Heart right ventricle (tissue), 16 donors: Measurements from ENCODE around the gene CCKAR. TPM values are rescaled to one million over a fixed set of nuclear protein-coding genes. Genes with fewer than 3 reads are reported as not detected.

Experiments
- ATAC-seq, 8 donors: fragments of 200-7000 bp; cut with Tn5 transposase; one replicate each; pipeline ENCODE4 v1.9.1; 2020; ENCODE audit warnings: mild to moderate bottlenecking in 8 of 8, moderate library complexity in 8 of 8, moderate number of reproducible peaks in 1 of 8
- DNase-seq, 2 donors: peaks; one replicate each; pipeline ENCODE4 v3.0.0-alpha.2; 2020
- H3K27ac ChIP-seq, 10 donors: fragments of 200-600 bp; sonication (generic) in 2 of 10; one replicate each; pipeline versions ENCODE4 v1.5.0 to v1.8.0; 2020 to 2022; ENCODE audit warnings: mild to moderate bottlenecking in 3 of 10
- H3K27me3 ChIP-seq, 7 donors: fragments of 200-600 bp; one replicate each; pipeline ENCODE4 v1.8.0; 2021 to 2022; ENCODE audit warnings: mild to moderate bottlenecking in 2 of 7
- H3K36me3 ChIP-seq, 9 donors: fragments of 200-600 bp; sonication (generic) in 1 of 9; one replicate each; pipeline versions ENCODE4 v1.5.0 to v1.8.0; 2020 to 2022; ENCODE audit warnings: mild to moderate bottlenecking in 2 of 9
- H3K4me1 ChIP-seq, 9 donors: fragments of 200-600 bp; sonication (generic) in 1 of 9; one replicate each; pipeline versions ENCODE4 v1.5.0 to v1.8.0; 2020 to 2022; ENCODE audit warnings: mild to moderate bottlenecking in 4 of 9
- H3K4me3 ChIP-seq, 10 donors: fragments of 200-600 bp; sonication (generic) in 2 of 10; one replicate each; pipeline versions ENCODE4 v1.5.0 to v1.8.0; 2020 to 2022; ENCODE audit warnings: mild to moderate bottlenecking in 7 of 10, moderate library complexity in 2 of 10
- H3K9me3 ChIP-seq, 11 donors: fragments of 200-600 bp in 10 of 11; sonication (generic) in 2 of 11; one replicate each; pipeline versions ENCODE4 v1.5.0 to v1.8.0; 2013 to 2022; ENCODE audit warnings: mild to moderate bottlenecking in 2 of 11, control low read depth in 1 of 11, moderate library complexity in 1 of 11
- WGBS, 2 donors: extraction: QIAGEN DNeasy Blood & Tissue Kit; methylation state at CpG; one replicate each; pipeline ENCODE4 v1.1.7; 2013; ENCODE audit warnings: inconsistent platforms in 1 of 2; 5-methylcytosine and 5-hydroxymethylcytosine counted together
- intact Hi-C, 10 donors: fragments of 100-400 bp; cut with DNase I; formaldehyde crosslinking; loops; one replicate each; pipeline versions ENCODE4 v1.11.1 to v1.14.2; 2022
- polyA plus RNA-seq, 2 donors: library from polyadenylated mRNA; stranded (reverse); fragments of 200-250 nt; gene quantifications; one replicate each; pipeline ENCODE4 v1.2.3, GENCODE V29; 2013
- total RNA-seq, 10 donors: library from RNA; stranded (reverse); fragmentation: NEBNext Ultra II Directional in 3 of 10; extraction: Animal tissue kit (Norgen Biotek cat#: 25700) in 3 of 10; gene quantifications; one replicate each; pipeline versions ENCODE4 v1.2.1 to v1.2.4, GENCODE V29; 2021 to 2023
- TF ChIP-seq, protein P1 (sequence below), 9 donors: fragments of 200-600 bp; sonication (generic) in 2 of 9; IDR thresholded peaks; one replicate each; pipeline versions ENCODE4 v1.5.0 to v1.8.0; 2021 to 2022; ENCODE audit warnings: antibody characterized with exemption in 9 of 9, mild to moderate bottlenecking in 5 of 9, moderate library complexity in 1 of 9
- donor health status: Arrhythmogenic right ventricular cardiomyopathy.
- donor health status: ischemic (EF 13 %, LVEDD 7.1; RV severe dilation, severe dysfunction).
- donor health status: healthy with polysubstance abuse.
- donor health status: DM: no; HTN: yes; CAD: no.
- donor health status: DM: no; HTN: no; CAD: no.
- donor health status: ischemic (EF 25% LVEDD 6.9; RV normal size, moderate dysfunction).
- donor health status: ischemic (EF 25% LVEDD 5.7; RV mildly dilated, moderate dysfunction).
- donor health status: healthy.
- donor health status: DM: yes; HTN: yes; CAD: no.
- donor health status: Ischemic cardiomyopathy.
- donor health status: ischemic (EF 35%, LVEDD 5.7; RV mildly dilated, moderate dysfunction).
- donor health status: nonischemic (EF 11% LVEDD 7.7; RV severe dilation, severe dysfunction).
- donor health status: DM: yes; HTN: yes; CAD: no.
- donor health status: PGD.
- donor health status: ischemic (EF 29% LVEDD 5.4; RV normal size, mild dysfunction).
- donor health status: nonischemic (EF 23%, LVEDD 6.1; RV moderate dilation, normal function).

Gene CCKAR
- total and polyA plus RNA-seq, 12 donors = not detected

DNA sequence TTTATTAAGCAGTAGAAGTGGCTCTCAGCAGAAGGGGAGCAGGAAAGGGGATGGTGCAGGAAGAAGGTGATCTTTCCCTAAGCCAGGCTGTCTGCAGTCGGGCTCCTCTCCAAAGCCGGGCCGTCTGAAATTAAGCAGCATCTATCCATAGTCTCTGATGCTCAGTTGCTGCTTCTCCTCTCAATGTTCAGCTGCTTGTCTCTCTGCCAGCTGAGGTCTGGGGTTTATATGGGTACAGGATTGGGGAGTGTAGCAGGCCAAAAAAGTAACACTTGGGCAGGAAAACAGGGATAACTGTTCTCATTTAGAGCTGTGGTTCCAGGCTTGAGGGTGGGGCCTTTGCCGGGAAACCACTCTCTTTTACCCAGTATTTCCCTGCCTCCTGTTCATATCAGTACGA, 39.2 kb upstream of the CCKAR start:
- intact Hi-C loops = no loop called here
- 58 to 72% methylated on average over 5 of the region's 5 CpGs for WGBS, 2 donors
- Histone ChIP-seq H3K27ac (no peak overlapping the region), H3K36me3 (no peaks in the 10 kb centered on the region), H3K27me3 (no peaks in the 10 kb centered on the region), H3K9me3 (peaks cover 0 to 10% (median 0%) of the 10 kb centered on the region in 11 donors), H3K4me3 (no peak overlapping the region), H3K4me1 (no peaks in the 10 kb centered on the region)
- TF ChIP-seq, protein P1, sequence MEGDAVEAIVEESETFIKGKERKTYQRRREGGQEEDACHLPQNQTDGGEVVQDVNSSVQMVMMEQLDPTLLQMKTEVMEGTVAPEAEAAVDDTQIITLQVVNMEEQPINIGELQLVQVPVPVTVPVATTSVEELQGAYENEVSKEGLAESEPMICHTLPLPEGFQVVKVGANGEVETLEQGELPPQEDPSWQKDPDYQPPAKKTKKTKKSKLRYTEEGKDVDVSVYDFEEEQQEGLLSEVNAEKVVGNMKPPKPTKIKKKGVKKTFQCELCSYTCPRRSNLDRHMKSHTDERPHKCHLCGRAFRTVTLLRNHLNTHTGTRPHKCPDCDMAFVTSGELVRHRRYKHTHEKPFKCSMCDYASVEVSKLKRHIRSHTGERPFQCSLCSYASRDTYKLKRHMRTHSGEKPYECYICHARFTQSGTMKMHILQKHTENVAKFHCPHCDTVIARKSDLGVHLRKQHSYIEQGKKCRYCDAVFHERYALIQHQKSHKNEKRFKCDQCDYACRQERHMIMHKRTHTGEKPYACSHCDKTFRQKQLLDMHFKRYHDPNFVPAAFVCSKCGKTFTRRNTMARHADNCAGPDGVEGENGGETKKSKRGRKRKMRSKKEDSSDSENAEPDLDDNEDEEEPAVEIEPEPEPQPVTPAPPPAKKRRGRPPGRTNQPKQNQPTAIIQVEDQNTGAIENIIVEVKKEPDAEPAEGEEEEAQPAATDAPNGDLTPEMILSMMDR (IDR thresholded peaks at IDR 0.05) = no peak
- DNase-seq = no peak
- ATAC-seq = no peak

GRCh38 chr4:26525771-26526150, 35.5 kb upstream of the CCKAR start:
- intact Hi-C loops = no loop called here
- no peak for DNase-seq
- no peak for ATAC-seq
- no peak overlapping the region for H3K4me3 ChIP-seq
- no peaks in the 10 kb centered on the region for H3K27me3 ChIP-seq
- no peak overlapping the region for H3K27ac ChIP-seq
- H3K4me1 ChIP-seq = no peaks in the 10 kb centered on the region
- WGBS, 2 donors = 85 to 94% methylated on average over 4 of the region's 4 CpGs
- H3K36me3 ChIP-seq = no peaks in the 10 kb centered on the region
- TF ChIP-seq, protein P1 (IDR thresholded peaks at IDR 0.05) = no peak
- H3K9me3 ChIP-seq = peaks cover 0 to 10% (median 0%) of the 10 kb centered on the region in 11 donors

DNA sequence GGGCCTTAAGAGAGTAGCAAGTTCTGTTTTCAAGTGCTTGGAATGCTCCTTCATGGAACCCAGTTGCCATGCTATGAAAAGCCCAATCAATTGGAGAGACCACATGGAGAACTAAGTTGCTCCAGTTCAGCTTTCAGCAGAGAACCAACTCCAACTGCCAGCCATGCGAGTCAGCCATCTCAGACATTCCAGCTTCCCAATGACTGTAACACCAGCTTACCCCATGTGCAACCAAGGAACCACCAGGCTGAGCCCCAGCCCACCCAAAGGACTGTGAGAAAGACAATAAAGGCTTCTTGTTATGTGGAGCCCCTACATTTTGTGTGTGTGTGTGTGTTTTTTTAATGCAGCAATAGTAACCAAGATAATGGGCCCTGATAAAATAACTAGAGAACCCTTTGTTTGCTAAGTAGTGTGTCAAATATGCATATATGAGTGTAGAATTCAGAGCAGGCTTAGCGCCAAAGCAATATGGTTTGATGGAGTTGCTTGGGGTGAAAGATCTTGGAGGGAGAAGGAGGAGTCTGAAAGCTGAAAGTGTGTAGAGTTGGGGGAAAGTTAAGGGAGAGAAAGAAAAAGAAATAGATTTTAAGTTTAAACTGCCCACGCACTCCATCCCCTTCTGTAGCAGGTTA, 35.0 kb upstream of the CCKAR start:
- DNase-seq (no peak), ATAC-seq (no peak)
- Histone ChIP-seq H3K27ac (no peak overlapping the region), H3K36me3 (no peaks in the 10 kb centered on the region), H3K4me1 (no peaks in the 10 kb centered on the region), H3K27me3 (no peaks in the 10 kb centered on the region), H3K9me3 (peaks cover 0 to 4% (median 0%) of the 10 kb centered on the region in 11 donors), H3K4me3 (no peak overlapping the region)
- intact Hi-C loops = no loop called here
- TF ChIP-seq, protein P1 (IDR thresholded peaks at IDR 0.05) = no peak
- WGBS, 2 donors = 94 to 97% methylated on average over 3 of the region's 3 CpGs

- H3K9me3 ChIP-seq = no peaks in the 10 kb centered on the region
- no peak overlapping the region for H3K4me3 ChIP-seq
- TF ChIP-seq, protein P1 (IDR thresholded peaks at IDR 0.05) = no peak
- no peaks in the 10 kb centered on the region for H3K27me3 ChIP-seq
- 90 to 92% methylated on average over 1 of the region's 1 CpG for WGBS, 2 donors
- ATAC-seq (no peak), DNase-seq (no peak)
- intact Hi-C loops = no loop called here
- no peak overlapping the region for H3K27ac ChIP-seq
- no peaks in the 10 kb centered on the region for H3K4me1 ChIP-seq
- no peaks in the 10 kb centered on the region for H3K36me3 ChIP-seq
Observed at GRCh38 chr4:26524011-26524410, 33.7 kb upstream of the CCKAR start.
